Gastrocnemius medialis (tissue), 4 donors: ENCODE measurements around the gene PRDX6. TPM values are rescaled to one million over a fixed set of nuclear protein-coding genes. Genes with fewer than 3 reads are reported as not detected.

Source experiments
- ATAC-seq, 2 donors: fragments of 150-250 bp; one replicate each; pipeline ENCODE4 v1.9.1; 2016
- DNase-seq, 2 donors: peaks; one replicate each; pipeline ENCODE4 v3.0.0-alpha.2; 2019
- H3K27ac ChIP-seq, 4 donors: fragments of 200-600 bp; sonication (generic); 1 replicate in 1 of 4; 2 replicates in 3 of 4; pipeline ENCODE4 v1.5.1; 2016 to 2018; ENCODE audit warnings: mild to moderate bottlenecking in 2 of 4, moderate library complexity in 1 of 4
- H3K27me3 ChIP-seq, 3 donors: fragments of 200-600 bp; sonication (generic) in 2 of 3; 1 replicate in 1 of 3; 2 replicates in 2 of 3; pipeline versions ENCODE4 v1.5.1 to v1.6.0; 2016 to 2019; ENCODE audit warnings: mild to moderate bottlenecking in 1 of 3, moderate library complexity in 1 of 3
- H3K36me3 ChIP-seq, 2 donors: fragments of 200-600 bp; sonication (generic) in 1 of 2; one replicate each; pipeline ENCODE4 v1.5.1; 2017 to 2018
- H3K4me1 ChIP-seq, 2 donors: fragments of 200-600 bp; sonication (generic) in 1 of 2; one replicate each; pipeline ENCODE4 v1.5.1; 2016 to 2017; ENCODE audit warnings: mild to moderate bottlenecking in 2 of 2
- H3K4me3 ChIP-seq, 4 donors: fragments of 200-600 bp; sonication (generic) in 3 of 4; 1 replicate in 1 of 4; 2 replicates in 3 of 4; pipeline ENCODE4 v1.5.1; 2016 to 2019; ENCODE audit warnings: mild to moderate bottlenecking in 2 of 4
- H3K9me3 ChIP-seq, 3 donors: fragments of 200-600 bp; sonication (generic) in 2 of 3; 1 replicate in 1 of 3; 2 replicates in 2 of 3; pipeline ENCODE4 v1.5.1; 2016 to 2019
- POLR2A ChIP-seq, 2 donors: fragments of 450-650 bp; IDR thresholded peaks; one replicate each; pipeline ENCODE4 v1.6.1; 2017; ENCODE audit warnings: antibody characterized with exemption in 2 of 2, mild to moderate bottlenecking in 2 of 2, moderate library complexity in 2 of 2
- in situ Hi-C, 4 donors: fragments of 200-750 bp; cut with MboI; loops; one replicate each; pipeline versions ENCODE4 v1.15.0 to v1.8.0; 2017; ENCODE audit warnings: low sequenced_read_pairs in 4 of 4
- intact Hi-C: fragments of 100-400 bp; cut with DNase I; formaldehyde crosslinking; loops from one replicate; pipeline ENCODE4 v1.15.1; 2023; ENCODE audit warnings: low total_unique reads
- total RNA-seq, 4 donors: library from RNA; depleted of rRNA; stranded (reverse); fragments of >200 nt; gene quantifications; one replicate each; pipeline versions ENCODE4 v1.1.0 to v1.2.3, GENCODE V29; 2016
- TF ChIP-seq, protein P1 (sequence below), 5 experiments: fragments of 450-650 bp in 3 of 5; fragments of 200-600 bp in 2 of 5; sonication (generic) in 2 of 5; IDR thresholded peaks in 4 of 5; conservative IDR thresholded peaks in 1 of 5; 1 replicate in 4 of 5; 2 replicates in 1 of 5; pipeline ENCODE4 v1.5.1; 2016 to 2019; ENCODE audit warnings: antibody characterized with exemption in 5 of 5, mild to moderate bottlenecking in 3 of 5, moderate library complexity in 3 of 5

Gene PRDX6
- total RNA-seq, 4 donors from 2014 or later, result 493 to 573 (median 554) TPM

GRCh38 chr1:173467426-173467825, 9.7 kb upstream of the PRDX6 start:
- H3K27ac ChIP-seq, result no peak overlapping the region
- DNase-seq, result no peak
- TF ChIP-seq, protein P1, sequence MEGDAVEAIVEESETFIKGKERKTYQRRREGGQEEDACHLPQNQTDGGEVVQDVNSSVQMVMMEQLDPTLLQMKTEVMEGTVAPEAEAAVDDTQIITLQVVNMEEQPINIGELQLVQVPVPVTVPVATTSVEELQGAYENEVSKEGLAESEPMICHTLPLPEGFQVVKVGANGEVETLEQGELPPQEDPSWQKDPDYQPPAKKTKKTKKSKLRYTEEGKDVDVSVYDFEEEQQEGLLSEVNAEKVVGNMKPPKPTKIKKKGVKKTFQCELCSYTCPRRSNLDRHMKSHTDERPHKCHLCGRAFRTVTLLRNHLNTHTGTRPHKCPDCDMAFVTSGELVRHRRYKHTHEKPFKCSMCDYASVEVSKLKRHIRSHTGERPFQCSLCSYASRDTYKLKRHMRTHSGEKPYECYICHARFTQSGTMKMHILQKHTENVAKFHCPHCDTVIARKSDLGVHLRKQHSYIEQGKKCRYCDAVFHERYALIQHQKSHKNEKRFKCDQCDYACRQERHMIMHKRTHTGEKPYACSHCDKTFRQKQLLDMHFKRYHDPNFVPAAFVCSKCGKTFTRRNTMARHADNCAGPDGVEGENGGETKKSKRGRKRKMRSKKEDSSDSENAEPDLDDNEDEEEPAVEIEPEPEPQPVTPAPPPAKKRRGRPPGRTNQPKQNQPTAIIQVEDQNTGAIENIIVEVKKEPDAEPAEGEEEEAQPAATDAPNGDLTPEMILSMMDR (IDR thresholded peaks at IDR 0.05 in 4 of 5, conservative IDR thresholded peaks at IDR 0.05 in 1 of 5), result no peak
- TF ChIP-seq POLR2A (IDR thresholded peaks at IDR 0.05), result no peak
- peaks cover 0 to under 1% of the 10 kb centered on the region in 2 donors for H3K4me1 ChIP-seq
- no peak overlapping the region for H3K4me3 ChIP-seq
- no peaks in the 10 kb centered on the region for H3K9me3 ChIP-seq
- no peak for ATAC-seq
- no peaks in the 10 kb centered on the region for H3K27me3 ChIP-seq
- in situ Hi-C loops (no loop called here), intact Hi-C loops (no loop called here)
- H3K36me3 ChIP-seq, result no peaks in the 10 kb centered on the region

GRCh38 chr1:173469656-173470055, 7.5 kb upstream of the PRDX6 start:
- Histone ChIP-seq H3K9me3 (no peaks in the 10 kb centered on the region), H3K4me3 (no peak overlapping the region), H3K27me3 (no peaks in the 10 kb centered on the region), H3K4me1 (peaks cover 0 to 10% of the 10 kb centered on the region in 2 donors), H3K36me3 (no peaks in the 10 kb centered on the region), H3K27ac (no peak overlapping the region)
- ATAC-seq (no peak), DNase-seq (no peak)
- intact Hi-C loops (no loop called here), in situ Hi-C loops (no loop called here)
- TF ChIP-seq, protein P1 (IDR thresholded peaks at IDR 0.05 in 4 of 5, conservative IDR thresholded peaks at IDR 0.05 in 1 of 5), result no peak
- no peak for TF ChIP-seq POLR2A (IDR thresholded peaks at IDR 0.05)

DNA sequence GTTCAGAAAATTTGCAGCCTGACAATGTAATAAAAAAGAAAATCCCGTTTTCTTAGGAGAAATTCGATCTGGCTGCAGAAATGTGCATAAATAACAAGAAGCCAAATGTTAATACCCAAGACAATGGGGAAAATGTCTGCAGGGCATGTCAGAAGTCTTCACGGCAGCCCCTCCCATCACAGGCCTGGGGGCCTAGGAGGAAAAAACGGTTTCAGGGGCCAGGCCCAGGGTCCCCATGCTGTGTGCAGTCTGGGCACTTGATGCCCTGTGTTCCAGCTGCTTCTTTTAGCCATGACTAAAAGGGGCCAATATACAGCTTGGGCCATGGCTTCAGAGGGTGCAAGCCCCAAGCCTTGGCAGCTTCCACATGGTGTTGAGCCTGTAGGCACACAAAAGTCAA, 6.5 kb upstream of the PRDX6 start:
- H3K36me3 ChIP-seq, result no peaks in the 10 kb centered on the region
- H3K4me3 ChIP-seq, result no peak overlapping the region
- peaks cover 7 to 15% of the 10 kb centered on the region in 2 donors for H3K4me1 ChIP-seq
- in situ Hi-C loops (no loop called here), intact Hi-C loops (no loop called here)
- no peaks in the 10 kb centered on the region for H3K27me3 ChIP-seq
- DNase-seq (no peak), ATAC-seq (no peak)
- H3K27ac ChIP-seq, result no peak overlapping the region
- no peaks in the 10 kb centered on the region for H3K9me3 ChIP-seq
- TF ChIP-seq POLR2A (IDR thresholded peaks at IDR 0.05), result no peak
- TF ChIP-seq, protein P1 (IDR thresholded peaks at IDR 0.05 in 4 of 5, conservative IDR thresholded peaks at IDR 0.05 in 1 of 5), result no peak

GRCh38 chr1:173473599-173474011, 3.5 kb upstream of the PRDX6 start:
- peaks cover 20 to 28% of the 10 kb centered on the region in 2 donors for H3K4me1 ChIP-seq
- H3K9me3 ChIP-seq, result no peaks in the 10 kb centered on the region
- TF ChIP-seq POLR2A (IDR thresholded peaks at IDR 0.05), result no peak
- TF ChIP-seq, protein P1 (IDR thresholded peaks at IDR 0.05 in 4 of 5, conservative IDR thresholded peaks at IDR 0.05 in 1 of 5), result no peak
- DNase-seq, result no peak
- peak overlapping the region in 1 of 4 donors; percentile 10 for H3K27ac ChIP-seq
- no peak overlapping the region for H3K4me3 ChIP-seq
- intact Hi-C loops, result no loop called here
- in situ Hi-C loops, result no loop called here
- H3K36me3 ChIP-seq, result no peaks in the 10 kb centered on the region
- no peak for ATAC-seq
- H3K27me3 ChIP-seq, result no peaks in the 10 kb centered on the region
